Thoracic aorta (tissue), 2 donors: ENCODE results near the gene SLF1. TPM values are rescaled to one million over a fixed set of nuclear protein-coding genes. Genes with fewer than 3 reads are reported as not detected.

Experiments used
- ATAC-seq: fragments of 150-250 bp; one replicate; pipeline ENCODE4 v1.8.0; 2017; ENCODE audit warnings: low read depth; ENCODE audit not compliant: insufficient number of reproducible peaks, low FRiP score
- DNase-seq: peaks from one replicate; pipeline ENCODE4 v3.0.0-alpha.2; 2020; ENCODE audit warnings: low spot score
- H3K27ac ChIP-seq, 2 donors: fragments of 200-600 bp; sonication (generic); 1 replicate in 1 of 2; 2 replicates in 1 of 2; pipeline ENCODE4 v1.5.1; 2016; ENCODE audit warnings: mild to moderate bottlenecking in 2 of 2, moderate library complexity in 2 of 2
- H3K27me3 ChIP-seq: fragments of 200-600 bp; sonication (generic); replicated peaks from 2 replicates; pipeline ENCODE4 v1.6.0; 2016; ENCODE audit warnings: mild to moderate bottlenecking; ENCODE audit not compliant: insufficient read depth
- H3K36me3 ChIP-seq: fragments of 200-600 bp; sonication (generic); one replicate; pipeline ENCODE4 v1.5.1; 2016
- H3K4me1 ChIP-seq, 2 donors: fragments of 200-600 bp; sonication (generic); 1 replicate in 1 of 2; 2 replicates in 1 of 2; pipeline versions ENCODE4 v1.5.1 to v1.6.0; 2016; ENCODE audit warnings: low read depth in 2 of 2, mild to moderate bottlenecking in 1 of 2; ENCODE audit not compliant: control insufficient read depth in 1 of 2
- H3K4me3 ChIP-seq: fragments of 200-600 bp; sonication (generic); 2 replicates; pipeline ENCODE4 v1.5.1; 2016; ENCODE audit warnings: mild to moderate bottlenecking
- H3K9me3 ChIP-seq: fragments of 200-600 bp; sonication (generic); 2 replicates; pipeline ENCODE4 v1.5.1; 2016
- total RNA-seq, 2 donors: library from RNA; depleted of rRNA; stranded (reverse); fragments of >200 nt; gene quantifications; one replicate each; pipeline versions ENCODE4 v1.1.0 to v1.2.3, GENCODE V29; 2016
- TF ChIP-seq, protein P1 (sequence below): fragments of 200-600 bp; sonication (generic); IDR thresholded peaks from one replicate; pipeline ENCODE4 v1.5.1; 2019; ENCODE audit warnings: antibody characterized with exemption

SLF1 gene
- total RNA-seq, 2 donors from 2014 or later = 2.3 to 2.7 TPM

DNA sequence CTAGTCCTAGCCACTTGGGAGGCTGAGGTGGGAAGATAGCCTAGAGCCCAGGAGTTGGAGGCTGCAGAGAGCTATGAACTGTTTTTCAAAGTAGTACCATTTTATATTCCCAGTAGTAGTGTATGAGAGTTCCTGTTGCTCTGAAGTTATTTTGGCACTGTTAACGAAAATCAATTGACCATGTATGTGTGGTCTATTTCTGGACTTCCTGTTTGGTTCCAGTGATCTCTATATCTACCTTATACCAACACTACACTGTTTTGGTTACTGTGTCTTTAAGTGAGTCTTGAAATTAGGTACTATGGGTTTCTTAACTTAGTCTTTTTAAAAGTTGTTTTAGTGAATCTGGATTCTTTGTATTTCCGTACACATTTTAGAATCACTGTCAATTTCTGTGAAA lies 13.6 kb downstream of the SLF1 start:
- H3K27ac ChIP-seq = no peak overlapping the region
- ATAC-seq = no peak
- H3K27me3 ChIP-seq = no peaks in the 10 kb centered on the region
- H3K4me3 ChIP-seq = no peak overlapping the region
- H3K4me1 ChIP-seq = no peaks in the 10 kb centered on the region
- no peaks in the 10 kb centered on the region for H3K9me3 ChIP-seq
- no peak for DNase-seq
- TF ChIP-seq, protein P1, sequence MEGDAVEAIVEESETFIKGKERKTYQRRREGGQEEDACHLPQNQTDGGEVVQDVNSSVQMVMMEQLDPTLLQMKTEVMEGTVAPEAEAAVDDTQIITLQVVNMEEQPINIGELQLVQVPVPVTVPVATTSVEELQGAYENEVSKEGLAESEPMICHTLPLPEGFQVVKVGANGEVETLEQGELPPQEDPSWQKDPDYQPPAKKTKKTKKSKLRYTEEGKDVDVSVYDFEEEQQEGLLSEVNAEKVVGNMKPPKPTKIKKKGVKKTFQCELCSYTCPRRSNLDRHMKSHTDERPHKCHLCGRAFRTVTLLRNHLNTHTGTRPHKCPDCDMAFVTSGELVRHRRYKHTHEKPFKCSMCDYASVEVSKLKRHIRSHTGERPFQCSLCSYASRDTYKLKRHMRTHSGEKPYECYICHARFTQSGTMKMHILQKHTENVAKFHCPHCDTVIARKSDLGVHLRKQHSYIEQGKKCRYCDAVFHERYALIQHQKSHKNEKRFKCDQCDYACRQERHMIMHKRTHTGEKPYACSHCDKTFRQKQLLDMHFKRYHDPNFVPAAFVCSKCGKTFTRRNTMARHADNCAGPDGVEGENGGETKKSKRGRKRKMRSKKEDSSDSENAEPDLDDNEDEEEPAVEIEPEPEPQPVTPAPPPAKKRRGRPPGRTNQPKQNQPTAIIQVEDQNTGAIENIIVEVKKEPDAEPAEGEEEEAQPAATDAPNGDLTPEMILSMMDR = no peak
- no peaks in the 10 kb centered on the region for H3K36me3 ChIP-seq

DNA sequence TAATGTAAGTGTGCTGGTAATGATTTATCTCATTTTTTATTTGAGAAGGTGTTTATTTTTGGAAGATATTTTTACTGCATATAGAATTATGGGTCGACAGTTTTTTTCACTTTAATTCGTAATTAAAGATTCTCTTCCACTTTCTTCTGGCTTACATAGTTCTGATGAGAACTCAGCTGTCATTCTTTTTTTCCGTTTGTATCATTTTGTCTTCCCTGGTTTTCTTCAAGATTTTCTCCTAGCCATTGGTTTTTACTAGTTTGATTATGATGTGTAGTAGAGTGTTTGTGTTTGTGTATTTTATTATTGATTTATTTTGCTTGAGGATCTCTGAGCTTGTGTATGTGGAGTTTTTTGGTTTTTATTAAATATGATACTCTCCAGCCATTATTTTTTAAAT lies 21.7 kb downstream of the SLF1 start:
- H3K27ac ChIP-seq = no peak overlapping the region
- no peak for ATAC-seq
- no peaks in the 10 kb centered on the region for H3K27me3 ChIP-seq
- H3K4me1 ChIP-seq = no peaks in the 10 kb centered on the region
- no peak for DNase-seq
- H3K9me3 ChIP-seq = peaks cover 8% of the 10 kb centered on the region
- no peaks in the 10 kb centered on the region for H3K36me3 ChIP-seq
- TF ChIP-seq, protein P1 = no peak
- H3K4me3 ChIP-seq = no peak overlapping the region

DNA sequence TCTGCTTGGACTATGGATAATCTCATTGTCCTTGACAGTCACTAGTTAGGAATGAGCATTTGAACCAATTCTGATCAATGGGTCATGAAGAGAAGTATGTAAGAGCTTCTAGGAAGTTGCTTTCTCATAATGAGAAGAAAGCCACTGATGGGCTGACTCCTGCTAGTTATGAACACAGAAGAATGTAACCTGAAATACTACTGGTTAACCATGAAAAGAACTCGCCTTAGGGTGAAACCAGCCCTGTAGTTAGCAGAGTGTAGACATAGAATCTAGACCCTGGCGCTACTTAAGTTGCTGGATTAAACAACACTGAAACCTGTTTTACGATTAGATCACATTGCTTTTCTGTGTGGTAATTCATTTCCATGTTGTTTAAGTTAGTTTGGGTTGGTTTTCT lies 26.6 kb downstream of the SLF1 start:
- H3K27ac ChIP-seq = no peak overlapping the region
- H3K36me3 ChIP-seq = no peaks in the 10 kb centered on the region
- DNase-seq (no peak), ATAC-seq (no peak)
- H3K27me3 ChIP-seq = no peaks in the 10 kb centered on the region
- no peak overlapping the region for H3K4me3 ChIP-seq
- peaks cover 5% of the 10 kb centered on the region for H3K9me3 ChIP-seq
- TF ChIP-seq, protein P1 = no peak
- no peaks in the 10 kb centered on the region for H3K4me1 ChIP-seq

DNA sequence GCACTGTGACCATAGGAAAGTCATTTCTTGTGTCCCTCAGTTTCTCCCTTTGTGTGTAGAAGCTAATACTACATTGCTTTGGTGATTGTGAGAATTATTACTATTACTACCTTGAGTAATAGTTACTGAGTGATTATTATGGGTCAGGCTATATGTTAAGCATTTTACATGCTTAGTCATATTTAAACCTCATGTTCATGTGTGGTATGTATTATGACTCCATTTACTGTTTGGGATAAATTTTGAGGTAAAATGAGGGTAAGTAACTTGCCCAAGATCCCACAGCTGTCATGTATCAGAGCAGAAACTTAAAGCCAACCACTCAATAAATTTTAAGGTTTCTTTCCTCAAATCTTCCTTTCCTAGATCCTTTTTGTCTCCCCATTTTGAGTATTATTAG lies 28.3 kb downstream of the SLF1 start:
- Histone ChIP-seq H3K9me3 (no peaks in the 10 kb centered on the region), H3K4me3 (no peak overlapping the region), H3K36me3 (no peaks in the 10 kb centered on the region), H3K4me1 (no peaks in the 10 kb centered on the region), H3K27ac (no peak overlapping the region), H3K27me3 (no peaks in the 10 kb centered on the region)
- DNase-seq = no peak
- TF ChIP-seq, protein P1 = no peak
- ATAC-seq = no peak

DNA sequence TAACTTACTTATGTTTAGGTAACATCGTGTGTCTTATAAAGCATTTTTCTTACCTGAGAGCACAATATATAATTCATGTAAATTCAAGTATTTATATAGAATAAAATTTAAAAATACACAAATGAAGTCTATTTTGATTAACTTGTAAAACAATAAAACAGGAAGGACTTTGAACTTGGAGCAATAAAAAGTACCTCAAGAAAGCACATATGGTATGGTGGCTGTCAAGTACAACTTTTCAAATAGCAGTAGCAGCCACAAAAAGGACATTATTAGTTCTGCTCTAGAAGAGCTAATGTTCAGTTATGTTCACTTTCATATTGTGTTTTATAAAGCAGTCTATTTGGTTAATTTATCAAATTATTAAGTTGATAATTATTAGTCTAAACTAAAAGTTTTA lies 31.4 kb downstream of the SLF1 start:
- Histone ChIP-seq H3K4me3 (no peak overlapping the region), H3K27ac (no peak overlapping the region), H3K36me3 (no peaks in the 10 kb centered on the region), H3K27me3 (no peaks in the 10 kb centered on the region), H3K4me1 (no peaks in the 10 kb centered on the region), H3K9me3 (no peaks in the 10 kb centered on the region)
- ATAC-seq (no peak), DNase-seq (no peak)
- TF ChIP-seq, protein P1 = no peak
